ENCODE results near the gene ARHGEF19. TPM values are rescaled to one million over a fixed set of nuclear protein-coding genes. Genes with fewer than 3 reads are reported as not detected.

The ARHGEF19 gene
- total RNA-seq (10 to 100 TPM; 10.4 to 13.1 TPM), polyA plus RNA-seq (ENCODE audit: insufficient read length in 6 of 6) (10 to 100 TPM; 52.9 to 67.7 (median 59.6) TPM)
- long read RNA-seq, donor 1, partial matches to known transcripts: 5 of 11 reads
- long read RNA-seq, donor 1, other reads (novel, unspliced or antisense): 0 of 11 reads
- long read RNA-seq, donor 2, transcript ARHGEF19-201 (16 exons, 3,029 nt): major isoform, 5 of 5 reads
- long read RNA-seq, donor 2, partial matches to known transcripts: 0 of 5 reads
- long read RNA-seq, donor 2, other reads (novel, unspliced or antisense): 0 of 5 reads
- long read RNA-seq, donor 3, transcript ARHGEF19-201 (16 exons, 3,029 nt): major isoform, 7 of 7 reads
- long read RNA-seq, donor 3, partial matches to known transcripts: 0 of 7 reads
- long read RNA-seq, donor 3, other reads (novel, unspliced or antisense): 0 of 7 reads
- long read RNA-seq, donor 4, partial matches to known transcripts: 4 of 8 reads
- long read RNA-seq, donor 4, other reads (novel, unspliced or antisense): 4 of 8 reads
- long read RNA-seq, donor 5, partial matches to known transcripts: 0 of 4 reads
- long read RNA-seq, donor 5, other reads (novel, unspliced or antisense): 0 of 4 reads
- long read RNA-seq, donor 6, transcript ARHGEF19-201 (16 exons, 3,029 nt): major isoform, 6 of 6 reads
- long read RNA-seq, donor 6, partial matches to known transcripts: 0 of 6 reads
- long read RNA-seq, donor 6, other reads (novel, unspliced or antisense): 0 of 6 reads
- long read RNA-seq, donor 7, partial matches to known transcripts: 0 of 2 reads
- long read RNA-seq, donor 7, other reads (novel, unspliced or antisense): 0 of 2 reads
- long read RNA-seq, donor 8, transcript ARHGEF19-201 (16 exons, 3,029 nt): major isoform, 8 of 14 reads
- long read RNA-seq, donor 8, partial matches to known transcripts: 6 of 14 reads
- long read RNA-seq, donor 8, other reads (novel, unspliced or antisense): 0 of 14 reads
- long read RNA-seq, donor 9: 0 reads
- long read RNA-seq, donor 10, partial matches to known transcripts: 11 of 15 reads
- long read RNA-seq, donor 10, other reads (novel, unspliced or antisense): 4 of 15 reads
- long read RNA-seq, donor 11: 0 reads
- long read RNA-seq, donor 12, transcript ARHGEF19-201 (16 exons, 3,029 nt): major isoform, 7 of 13 reads
- long read RNA-seq, donor 12, partial matches to known transcripts: 6 of 13 reads
- long read RNA-seq, donor 12, other reads (novel, unspliced or antisense): 0 of 13 reads

DNA sequence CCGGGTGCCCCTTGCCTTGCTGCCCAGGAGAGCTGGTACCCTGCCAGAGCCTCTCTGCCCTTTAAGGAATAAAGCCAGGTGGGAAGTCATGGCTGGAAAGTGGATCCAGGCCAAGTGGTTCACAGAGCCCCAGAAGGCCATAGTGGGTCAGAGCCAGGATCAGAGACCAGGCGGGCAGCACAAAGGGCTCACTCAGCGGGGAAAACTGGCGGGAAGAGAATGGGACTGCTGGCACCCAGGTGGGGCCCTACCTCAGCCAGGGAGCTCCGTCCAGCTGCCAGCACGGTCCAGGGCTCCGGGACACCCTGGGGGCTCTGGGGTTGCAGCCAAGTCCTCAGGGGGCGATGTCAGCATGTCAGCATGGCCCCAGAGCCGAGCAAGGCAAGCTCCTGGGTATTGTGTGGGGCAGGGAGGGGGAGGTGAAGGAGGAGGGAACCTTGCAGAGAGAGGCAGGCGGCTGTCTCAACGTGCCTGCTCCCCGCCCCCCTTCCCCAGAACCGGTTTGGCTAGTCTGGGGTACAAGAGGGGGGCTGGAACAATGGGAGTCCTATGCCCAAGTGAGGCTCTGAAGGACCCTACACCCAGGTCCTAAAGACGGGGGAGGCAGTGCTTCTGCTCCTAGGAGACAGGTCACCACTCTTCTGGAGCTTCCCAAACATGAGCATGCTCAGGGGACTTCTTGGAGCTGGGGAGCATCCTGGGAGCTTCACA lies at the start of gene ARHGEF19:
Gene ARHGEF19 (minus strand): TSS at position 402 of the 711 bp plus-strand sequence. CDS start 3,598 bp downstream, outside the sequence.
- Histone ChIP-seq H3K27me3 (no peaks in the 10 kb centered on the region), H3K36me3 (no peaks in the 10 kb centered on the region), H3K4me1 (peaks cover 6 to 25% of the 10 kb centered on the region in 2 donors), H3K4me3 (peak within 1 kb of the TSS; percentile 15 to 22), H3K27ac (peak within 1 kb of the TSS in 1 of 2 donors; percentile 7), H3K9me3 (no peaks in the 10 kb centered on the region)
- ATAC-seq (peak; percentile 48), DNase-seq (peak in 3 of 4 donors; percentile 65 to 86 (median 78))
- intact Hi-C loops (cut with DNase I): no loop called here
- TF ChIP-seq CTCF (IDR thresholded peaks at IDR 0.05): no peak

DNA sequence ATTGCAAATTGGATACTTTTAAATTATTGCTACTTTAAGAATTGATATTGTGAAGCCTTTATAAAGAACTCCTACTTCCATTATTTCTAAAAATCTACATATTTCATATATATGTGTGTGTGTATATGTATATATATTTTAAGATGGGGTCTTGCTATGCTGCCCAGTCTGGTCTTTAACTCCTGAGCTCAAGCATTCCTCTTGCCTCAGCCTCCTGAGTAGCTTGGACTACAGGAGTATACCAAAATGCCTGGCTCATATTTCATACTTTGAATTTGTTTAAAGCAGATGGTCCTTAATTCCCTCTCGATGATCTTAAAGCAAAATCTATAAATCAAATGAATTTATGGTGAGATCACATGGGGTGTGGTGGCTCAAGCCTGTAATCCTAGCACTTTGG lies 49.6 kb upstream of the ARHGEF19 start:
- no peaks in the 10 kb centered on the region for H3K27me3 ChIP-seq
- H3K4me3 ChIP-seq: no peak overlapping the region
- H3K36me3 ChIP-seq: no peaks in the 10 kb centered on the region
- intact Hi-C loops (cut with DNase I): no loop called here
- no peak for ATAC-seq
- no peak for TF ChIP-seq CTCF (IDR thresholded peaks at IDR 0.05)
- no peak for DNase-seq
- H3K4me1 ChIP-seq: peaks cover 0 to 11% of the 10 kb centered on the region in 2 donors
- H3K9me3 ChIP-seq: no peaks in the 10 kb centered on the region
- H3K27ac ChIP-seq: no peak overlapping the region

DNA sequence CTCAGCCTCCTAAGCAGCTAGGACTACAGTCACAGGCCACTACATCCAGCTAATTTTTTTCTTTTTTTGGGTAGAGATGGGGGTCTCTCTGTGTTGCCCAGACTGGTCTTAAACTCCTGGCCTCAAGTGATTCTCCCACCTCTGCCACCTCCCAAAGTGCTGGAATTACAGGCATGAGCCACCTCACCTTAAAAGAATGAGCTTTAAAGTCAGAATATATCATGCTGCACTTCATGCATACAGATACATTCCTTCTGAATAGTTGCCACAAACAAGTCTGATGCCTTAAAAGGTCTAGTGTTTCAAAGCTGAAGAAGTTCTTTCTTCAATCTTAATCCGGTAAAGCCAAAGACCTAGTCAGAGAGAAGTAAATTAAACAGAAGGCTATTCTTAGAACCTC lies 48.4 kb upstream of the ARHGEF19 start:
- Histone ChIP-seq H3K4me3 (no peak overlapping the region), H3K27me3 (no peaks in the 10 kb centered on the region), H3K36me3 (peaks cover 0 to 8% of the 10 kb centered on the region in 2 donors), H3K4me1 (peaks cover 0 to 5% of the 10 kb centered on the region in 2 donors), H3K27ac (no peak overlapping the region), H3K9me3 (no peaks in the 10 kb centered on the region)
- DNase-seq (no peak), ATAC-seq (no peak)
- intact Hi-C loops (cut with DNase I): no loop called here
- no peak for TF ChIP-seq CTCF (IDR thresholded peaks at IDR 0.05)

- intact Hi-C loops (cut with DNase I): no loop called here
These were observed 46.2 kb upstream of the ARHGEF19 start for GRCh38 chr1:16258591-16259135.

More at GRCh38 chr1:16258591-16259135, 46.2 kb upstream of the ARHGEF19 start:
- no peak for TF ChIP-seq CTCF (IDR thresholded peaks at IDR 0.05)
- no peaks in the 10 kb centered on the region for H3K9me3 ChIP-seq
- H3K36me3 ChIP-seq: peaks cover 0 to 26% of the 10 kb centered on the region in 2 donors
- no peak overlapping the region for H3K4me3 ChIP-seq
- no peak overlapping the region for H3K27ac ChIP-seq
- ATAC-seq (no peak), DNase-seq (no peak)
- H3K4me1 ChIP-seq: peaks cover 0 to 5% of the 10 kb centered on the region in 2 donors
- H3K27me3 ChIP-seq: no peaks in the 10 kb centered on the region

Measured in left lung (tissue), 14 donors.